ENCODE measurements around the gene ART1. TPM values are rescaled to one million over a fixed set of nuclear protein-coding genes. Genes with fewer than 3 reads are reported as not detected.

Gene ART1
- total and polyA plus RNA-seq, 2 donors (not counting 3 experiments of a cell fraction or from before 2014, with no cell fraction given), result not detected

DNA sequence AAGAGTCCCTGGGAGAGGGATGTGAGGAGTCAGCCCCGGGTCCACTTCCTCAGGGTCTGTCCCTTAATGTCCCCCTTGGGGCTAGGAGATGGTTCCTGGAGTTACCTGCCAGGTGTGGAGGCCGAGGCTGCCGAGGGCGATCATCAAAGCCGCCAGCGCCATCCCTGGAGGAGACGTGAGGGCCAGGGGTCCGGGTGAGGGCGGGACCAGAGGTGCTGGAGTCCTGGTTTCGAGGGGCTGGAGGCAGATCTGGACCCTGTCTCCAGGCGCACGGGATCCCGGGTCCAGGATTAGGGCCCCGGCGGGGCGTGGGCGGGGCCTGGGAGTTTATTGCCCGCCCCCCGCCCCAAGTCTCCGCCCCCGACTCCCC, 3.2 kb upstream of the ART1 start, which contains the start of gene ART5:
ART5 (minus strand) TSS at position 292 of the 370 bp plus-strand sequence; CDS start at position 162, 130 bp downstream.
- DNase-seq (ENCODE audit: low read depth, low spot score) (no peak), FAIRE-seq (no peak)
- ChIA-PET POLR2A (no interaction called here), CTCF (no interaction called here)
- BruUV-seq (replicated peaks), result no TSS peak
- H3K27ac ChIP-seq (ENCODE audit: insufficient read depth, low read depth, low read length), result no peak within 1 kb of the TSS
- H3K27me3 ChIP-seq (ENCODE audit: control insufficient read depth in 2 of 2, insufficient read depth in 2 of 2, low read length in 2 of 2), result peaks cover 4% of the 10 kb centered on the region in 2 experiments
- H4K20me1 ChIP-seq (replicated peaks; ENCODE audit: control insufficient read depth, extremely low read depth, insufficient read depth, low read length), result no peaks in the 10 kb centered on the region
- peak within 1 kb of the TSS; percentile 21 for H2AFZ ChIP-seq (ENCODE audit: low read depth, low read length)
- H3K9me1 ChIP-seq (replicated peaks; ENCODE audit: control insufficient read depth, extremely low read depth, insufficient read depth, low read length), result no peaks in the 10 kb centered on the region
- H3K36me3 ChIP-seq (ENCODE audit: control insufficient read depth in 2 of 2, extremely low read depth in 1 of 2, insufficient read depth in 2 of 2, low read length in 2 of 2), result no peaks in the 10 kb centered on the region
- peak within 1 kb of the TSS; percentile 62 for H3K4me2 ChIP-seq (ENCODE audit: insufficient read depth, low read length)
- H3K4me3 ChIP-seq (replicated peaks in 1 of 3; ENCODE audit: insufficient read depth in 1 of 3, low read depth in 1 of 3, low read length in 3 of 3), result peak within 1 kb of the TSS; percentile 26 to 54 (median 28)
- dilution Hi-C loops (cut with MboI; ENCODE audit: extremely low pct_ligation_motif_present, low sequenced_read_pairs) (no loop called here), intact Hi-C loops (cut with micrococcal nuclease) (loop anchor here (10.0 kb wide), 1 partner anchor 707 kb away; no protein-coding TSS in a partner anchor)
- TF ChIP-seq, protein P1, sequence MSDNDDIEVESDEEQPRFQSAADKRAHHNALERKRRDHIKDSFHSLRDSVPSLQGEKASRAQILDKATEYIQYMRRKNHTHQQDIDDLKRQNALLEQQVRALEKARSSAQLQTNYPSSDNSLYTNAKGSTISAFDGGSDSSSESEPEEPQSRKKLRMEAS (IDR thresholded peaks at IDR 0.05; ENCODE audit: insufficient read depth, insufficient read length), result no peak
- TF ChIP-seq JUN (IDR thresholded peaks at IDR 0.05; ENCODE audit: borderline replicate concordance, insufficient read depth, insufficient read length, low read depth) (no peak), POLR2A (IDR thresholded peaks at IDR 0.05; ENCODE audit: low read depth, low read length) (no peak), MYC (IDR thresholded peaks at IDR 0.05; ENCODE audit: low read depth, low read length) (no peak)
- H3K9ac ChIP-seq (replicated peaks; ENCODE audit: extremely low read depth, insufficient read depth, low read length), result no peak within 1 kb of the TSS
- H3K4me1 ChIP-seq (ENCODE audit: control insufficient read depth, extremely low read depth, insufficient read depth, low read length), result peaks cover 5% of the 10 kb centered on the region
- H3K79me2 ChIP-seq (ENCODE audit: control insufficient read depth, insufficient read depth, low read length), result no peaks in the 10 kb centered on the region
- no peaks in the 10 kb centered on the region for H3K9me3 ChIP-seq (replicated peaks; ENCODE audit: control insufficient read depth, insufficient read depth, low read length)

DNA sequence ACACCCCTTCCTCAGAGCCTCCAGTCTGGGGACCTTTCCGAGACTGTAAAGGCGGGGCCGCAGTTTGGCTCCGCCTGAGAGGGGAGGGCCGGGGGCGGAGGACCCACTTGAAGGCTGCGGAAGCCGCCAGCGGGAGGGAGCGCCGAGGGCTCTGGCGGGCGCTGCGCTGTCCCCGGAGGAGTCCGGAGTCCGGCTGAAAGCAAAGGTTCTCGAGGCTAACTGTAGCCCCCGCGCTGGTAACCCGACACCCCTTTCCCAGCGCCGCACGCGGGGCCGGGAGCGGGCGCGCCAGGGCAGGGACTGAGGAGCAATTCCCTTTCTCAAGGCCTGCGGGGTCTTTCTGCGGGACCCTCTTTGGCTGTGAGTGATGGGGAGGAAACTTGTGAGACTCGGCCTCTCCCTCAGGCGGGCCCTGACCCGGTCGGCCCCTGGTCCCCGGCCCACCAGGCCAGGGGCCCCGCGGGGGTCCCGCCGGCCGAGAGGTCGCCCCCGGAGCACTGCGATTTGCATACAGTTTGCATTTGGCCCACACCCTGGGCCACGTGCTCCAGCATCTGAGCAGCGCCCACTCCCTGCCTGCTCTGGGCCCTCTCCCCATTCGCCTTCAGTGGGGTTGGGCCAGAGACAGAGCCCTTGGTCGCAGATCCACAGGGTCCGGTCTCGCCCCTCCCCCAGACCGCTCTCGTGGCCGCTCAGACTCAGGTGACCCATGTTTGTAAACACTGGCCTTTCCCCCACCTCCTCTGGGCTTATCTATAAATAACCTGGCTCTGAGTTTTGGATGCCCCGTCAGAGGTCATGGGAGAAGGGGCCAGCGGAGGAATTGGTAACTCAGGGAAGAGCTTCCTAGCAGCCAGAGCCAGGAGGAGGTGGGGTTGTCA, 2.6 kb upstream of the ART1 start:
- H3K36me3 ChIP-seq (ENCODE audit: control insufficient read depth in 2 of 2, extremely low read depth in 1 of 2, insufficient read depth in 2 of 2, low read length in 2 of 2), result no peaks in the 10 kb centered on the region
- peak overlapping the region; percentile 18 for H2AFZ ChIP-seq (ENCODE audit: low read depth, low read length)
- H3K4me3 ChIP-seq (replicated peaks in 1 of 3; ENCODE audit: insufficient read depth in 1 of 3, low read depth in 1 of 3, low read length in 3 of 3), result peak overlapping the region; percentile 26 to 54 (median 28)
- POLR2A ChIA-PET, result no interaction called here
- H3K9ac ChIP-seq (replicated peaks; ENCODE audit: extremely low read depth, insufficient read depth, low read length), result no peak overlapping the region
- BruUV-seq (replicated peaks), result no TSS peak
- peak overlapping the region; percentile 62 for H3K4me2 ChIP-seq (ENCODE audit: insufficient read depth, low read length)
- dilution Hi-C loops (cut with MboI; ENCODE audit: extremely low pct_ligation_motif_present, low sequenced_read_pairs), result no loop called here
- TF ChIP-seq POLR2A (IDR thresholded peaks at IDR 0.05; ENCODE audit: low read depth, low read length) (no peak), POLR2AphosphoS5 (IDR thresholded peaks at IDR 0.05; ENCODE audit: insufficient read depth, low read depth, low read length) (no peak), GATA2 (IDR thresholded peaks at IDR 0.05; ENCODE audit: insufficient read depth, insufficient read length, low read depth, low read length) (no peak), MYC (IDR thresholded peaks at IDR 0.05; ENCODE audit: low read depth, low read length) (no peak), EZH2 (IDR thresholded peaks at IDR 0.05; ENCODE audit: borderline replicate concordance, low read depth, low read length, severe bottlenecking) (no peak), JUN (IDR thresholded peaks at IDR 0.05; ENCODE audit: borderline replicate concordance, insufficient read depth, insufficient read length, low read depth) (no peak), FOS (IDR thresholded peaks at IDR 0.05; ENCODE audit: borderline replicate concordance, insufficient read depth, low read length) (no peak)
- TF ChIP-seq, protein P1 (IDR thresholded peaks at IDR 0.05; ENCODE audit: insufficient read depth, insufficient read length), result no peak
- TF ChIP-seq, protein P2, sequence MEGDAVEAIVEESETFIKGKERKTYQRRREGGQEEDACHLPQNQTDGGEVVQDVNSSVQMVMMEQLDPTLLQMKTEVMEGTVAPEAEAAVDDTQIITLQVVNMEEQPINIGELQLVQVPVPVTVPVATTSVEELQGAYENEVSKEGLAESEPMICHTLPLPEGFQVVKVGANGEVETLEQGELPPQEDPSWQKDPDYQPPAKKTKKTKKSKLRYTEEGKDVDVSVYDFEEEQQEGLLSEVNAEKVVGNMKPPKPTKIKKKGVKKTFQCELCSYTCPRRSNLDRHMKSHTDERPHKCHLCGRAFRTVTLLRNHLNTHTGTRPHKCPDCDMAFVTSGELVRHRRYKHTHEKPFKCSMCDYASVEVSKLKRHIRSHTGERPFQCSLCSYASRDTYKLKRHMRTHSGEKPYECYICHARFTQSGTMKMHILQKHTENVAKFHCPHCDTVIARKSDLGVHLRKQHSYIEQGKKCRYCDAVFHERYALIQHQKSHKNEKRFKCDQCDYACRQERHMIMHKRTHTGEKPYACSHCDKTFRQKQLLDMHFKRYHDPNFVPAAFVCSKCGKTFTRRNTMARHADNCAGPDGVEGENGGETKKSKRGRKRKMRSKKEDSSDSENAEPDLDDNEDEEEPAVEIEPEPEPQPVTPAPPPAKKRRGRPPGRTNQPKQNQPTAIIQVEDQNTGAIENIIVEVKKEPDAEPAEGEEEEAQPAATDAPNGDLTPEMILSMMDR (IDR thresholded peaks at IDR 0.05; ENCODE audit: extremely low read depth in 1 of 2, insufficient read depth in 1 of 2, low read depth in 1 of 2, low read length in 2 of 2), result no peak
- peaks cover 4% of the 10 kb centered on the region in 2 experiments for H3K27me3 ChIP-seq (ENCODE audit: control insufficient read depth in 2 of 2, insufficient read depth in 2 of 2, low read length in 2 of 2)
- no peak overlapping the region for H3K27ac ChIP-seq (ENCODE audit: insufficient read depth, low read depth, low read length)
- peak; percentile 64 for FAIRE-seq
- H3K9me1 ChIP-seq (replicated peaks; ENCODE audit: control insufficient read depth, extremely low read depth, insufficient read depth, low read length), result no peaks in the 10 kb centered on the region
- H3K79me2 ChIP-seq (ENCODE audit: control insufficient read depth, insufficient read depth, low read length), result no peaks in the 10 kb centered on the region
- CTCF ChIA-PET, result no interaction called here
- peak; percentile 87 for DNase-seq (ENCODE audit: low read depth, low spot score)
- no peaks in the 10 kb centered on the region for H3K9me3 ChIP-seq (replicated peaks; ENCODE audit: control insufficient read depth, insufficient read depth, low read length)
- intact Hi-C loops (cut with micrococcal nuclease), result loop anchor here (10.0 kb wide), 1 partner anchor 708 kb away; no protein-coding TSS in a partner anchor
- H4K20me1 ChIP-seq (replicated peaks; ENCODE audit: control insufficient read depth, extremely low read depth, insufficient read depth, low read length), result no peaks in the 10 kb centered on the region
- H3K4me1 ChIP-seq (ENCODE audit: control insufficient read depth, extremely low read depth, insufficient read depth, low read length), result peaks cover 5% of the 10 kb centered on the region

Measured in endothelial cell of umbilical vein (primary cell).